ENCODE measurements around the gene KANSL1L.

DNA sequence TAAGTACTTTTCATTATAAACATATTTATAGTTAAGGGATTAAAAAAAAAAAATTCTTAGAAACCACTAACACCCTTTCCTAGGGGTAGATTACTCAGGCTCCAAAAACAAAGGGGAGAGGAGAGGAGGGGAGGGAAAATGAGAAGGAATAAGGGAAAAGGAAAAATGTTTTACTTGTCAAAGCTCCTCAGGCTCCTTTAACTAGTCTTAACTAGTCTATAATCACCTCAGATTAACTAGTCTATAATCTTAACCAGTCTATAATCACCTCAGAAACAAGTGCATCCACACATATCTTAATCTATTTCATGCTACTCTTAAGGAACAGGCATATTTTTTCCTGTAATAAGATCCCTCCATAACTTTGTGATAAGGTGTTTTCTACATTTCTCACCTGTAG is 76.4 kb downstream of the KANSL1L start:
- TF ChIP-seq, protein P1, sequence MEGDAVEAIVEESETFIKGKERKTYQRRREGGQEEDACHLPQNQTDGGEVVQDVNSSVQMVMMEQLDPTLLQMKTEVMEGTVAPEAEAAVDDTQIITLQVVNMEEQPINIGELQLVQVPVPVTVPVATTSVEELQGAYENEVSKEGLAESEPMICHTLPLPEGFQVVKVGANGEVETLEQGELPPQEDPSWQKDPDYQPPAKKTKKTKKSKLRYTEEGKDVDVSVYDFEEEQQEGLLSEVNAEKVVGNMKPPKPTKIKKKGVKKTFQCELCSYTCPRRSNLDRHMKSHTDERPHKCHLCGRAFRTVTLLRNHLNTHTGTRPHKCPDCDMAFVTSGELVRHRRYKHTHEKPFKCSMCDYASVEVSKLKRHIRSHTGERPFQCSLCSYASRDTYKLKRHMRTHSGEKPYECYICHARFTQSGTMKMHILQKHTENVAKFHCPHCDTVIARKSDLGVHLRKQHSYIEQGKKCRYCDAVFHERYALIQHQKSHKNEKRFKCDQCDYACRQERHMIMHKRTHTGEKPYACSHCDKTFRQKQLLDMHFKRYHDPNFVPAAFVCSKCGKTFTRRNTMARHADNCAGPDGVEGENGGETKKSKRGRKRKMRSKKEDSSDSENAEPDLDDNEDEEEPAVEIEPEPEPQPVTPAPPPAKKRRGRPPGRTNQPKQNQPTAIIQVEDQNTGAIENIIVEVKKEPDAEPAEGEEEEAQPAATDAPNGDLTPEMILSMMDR (IDR thresholded peaks at IDR 0.05 in 2 of 3, conservative IDR thresholded peaks at IDR 0.05 in 1 of 3; ENCODE audit: insufficient read depth in 2 of 3, low read depth in 1 of 3, low read length in 3 of 3), result no peak
- TF ChIP-seq ZNF143 (CRISPR knock-in tag; IDR thresholded peaks at IDR 0.05), result no peak
- TF ChIP-seq JUND (IDR thresholded peaks at IDR 0.05; ENCODE audit: borderline replicate concordance, low read depth, low read length), result no peak
- TF ChIP-seq JUND (tag; IDR thresholded peaks at IDR 0.05; ENCODE audit: borderline replicate concordance, low read depth, low read length), result no peak
- no peak for TF ChIP-seq TBL1XR1 (IDR thresholded peaks at IDR 0.05; ENCODE audit: low read length in 2 of 2)
- TF ChIP-seq PATZ1 (CRISPR knock-in tag; IDR thresholded peaks at IDR 0.05; ENCODE audit: borderline replicate concordance), result no peak
- TF ChIP-seq BCLAF1 (IDR thresholded peaks at IDR 0.05; ENCODE audit: borderline replicate concordance in 1 of 2, control insufficient read depth in 1 of 2, low read depth in 2 of 2, low read length in 1 of 2), result no peak
- TF ChIP-seq ZKSCAN1 (IDR thresholded peaks at IDR 0.05; ENCODE audit: low read depth, low read length), result no peak
- TF ChIP-seq, protein P2, sequence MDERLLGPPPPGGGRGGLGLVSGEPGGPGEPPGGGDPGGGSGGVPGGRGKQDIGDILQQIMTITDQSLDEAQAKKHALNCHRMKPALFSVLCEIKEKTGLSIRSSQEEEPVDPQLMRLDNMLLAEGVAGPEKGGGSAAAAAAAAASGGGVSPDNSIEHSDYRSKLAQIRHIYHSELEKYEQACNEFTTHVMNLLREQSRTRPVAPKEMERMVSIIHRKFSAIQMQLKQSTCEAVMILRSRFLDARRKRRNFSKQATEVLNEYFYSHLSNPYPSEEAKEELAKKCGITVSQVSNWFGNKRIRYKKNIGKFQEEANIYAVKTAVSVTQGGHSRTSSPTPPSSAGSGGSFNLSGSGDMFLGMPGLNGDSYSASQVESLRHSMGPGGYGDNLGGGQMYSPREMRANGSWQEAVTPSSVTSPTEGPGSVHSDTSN (CRISPR knock-in tag; IDR thresholded peaks at IDR 0.05; ENCODE audit: low read depth), result no peak
- TF ChIP-seq, protein P2 (tag; conservative IDR thresholded peaks at IDR 0.05; ENCODE audit: low read depth), result no peak
- peak; percentile 56; the same call in 1 of the 2 replicates for TF ChIP-seq HMBOX1 (IDR thresholded peaks at IDR 0.05)
- TF ChIP-seq CBX2 (IDR thresholded peaks at IDR 0.05; ENCODE audit: insufficient read depth, low read length, poor library complexity, severe bottlenecking), result no peak
- TF ChIP-seq, protein P3, sequence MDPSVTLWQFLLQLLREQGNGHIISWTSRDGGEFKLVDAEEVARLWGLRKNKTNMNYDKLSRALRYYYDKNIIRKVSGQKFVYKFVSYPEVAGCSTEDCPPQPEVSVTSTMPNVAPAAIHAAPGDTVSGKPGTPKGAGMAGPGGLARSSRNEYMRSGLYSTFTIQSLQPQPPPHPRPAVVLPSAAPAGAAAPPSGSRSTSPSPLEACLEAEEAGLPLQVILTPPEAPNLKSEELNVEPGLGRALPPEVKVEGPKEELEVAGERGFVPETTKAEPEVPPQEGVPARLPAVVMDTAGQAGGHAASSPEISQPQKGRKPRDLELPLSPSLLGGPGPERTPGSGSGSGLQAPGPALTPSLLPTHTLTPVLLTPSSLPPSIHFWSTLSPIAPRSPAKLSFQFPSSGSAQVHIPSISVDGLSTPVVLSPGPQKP (CRISPR knock-in tag; IDR thresholded peaks at IDR 0.05), result no peak
- TF ChIP-seq HNRNPH1 (optimal IDR thresholded peaks at IDR 0.05; ENCODE audit: low read depth, low read length), result no peak
- no peak for TF ChIP-seq ZFP36 (IDR thresholded peaks at IDR 0.05; ENCODE audit: low read depth, low read length, partially characterized antibody)

All from K562 (cell line).